Measurements from ENCODE around the gene RAP2C. TPM values are rescaled to one million over a fixed set of nuclear protein-coding genes. Genes with fewer than 3 reads are reported as not detected.

RAP2C gene
- total RNA-seq, 1 donor from 2014 or later = 48.8 TPM

GRCh38 chrX:132214518-132214917, 4.7 kb downstream of the RAP2C start:
- Mint-ChIP-seq H3K27me3 (no peaks in the 10 kb centered on the region), H3K9me3 (ENCODE audit: low read depth) (no peaks in the 10 kb centered on the region), H3K4me1 (ENCODE audit: low read depth) (peaks cover 43% of the 10 kb centered on the region), H3K27ac (no peak overlapping the region), H3K36me3 (ENCODE audit: insufficient read depth) (peaks cover 24% of the 10 kb centered on the region), H3K4me3 (ENCODE audit: low read depth) (peak overlapping the region; percentile 96)
- TF ChIP-seq CTCF (IDR thresholded peaks at IDR 0.05; ENCODE audit: unreplicated experiment) = no peak
- DNase-seq (ENCODE audit: low spot score, unreplicated experiment) = no peak

- DNase-seq (ENCODE audit: low spot score, unreplicated experiment) = no peak
- peaks cover 38% of the 10 kb centered on the region for H3K36me3 Mint-ChIP-seq (ENCODE audit: insufficient read depth)
- H3K27me3 Mint-ChIP-seq = no peaks in the 10 kb centered on the region
- H3K9me3 Mint-ChIP-seq (ENCODE audit: low read depth) = peaks cover 4% of the 10 kb centered on the region
- no peak overlapping the region for H3K27ac Mint-ChIP-seq
- peaks cover 37% of the 10 kb centered on the region for H3K4me1 Mint-ChIP-seq (ENCODE audit: low read depth)
- no peak for TF ChIP-seq CTCF (IDR thresholded peaks at IDR 0.05; ENCODE audit: unreplicated experiment)
- H3K4me3 Mint-ChIP-seq (ENCODE audit: low read depth) = no peak overlapping the region
These were observed 9.7 kb downstream of the RAP2C start for GRCh38 chrX:132209527-132209926.

- Mint-ChIP-seq H3K36me3 (ENCODE audit: insufficient read depth) (peaks cover 30% of the 10 kb centered on the region), H3K27ac (no peak overlapping the region), H3K4me3 (ENCODE audit: low read depth) (no peak overlapping the region), H3K4me1 (ENCODE audit: low read depth) (peaks cover 29% of the 10 kb centered on the region), H3K9me3 (ENCODE audit: low read depth) (peaks cover 4% of the 10 kb centered on the region), H3K27me3 (no peaks in the 10 kb centered on the region)
- TF ChIP-seq CTCF (IDR thresholded peaks at IDR 0.05; ENCODE audit: unreplicated experiment) = no peak
- DNase-seq (ENCODE audit: low spot score, unreplicated experiment) = no peak
These were observed 10.8 kb downstream of the RAP2C start for GRCh38 chrX:132208422-132208821.

- peaks cover 29% of the 10 kb centered on the region for H3K4me1 Mint-ChIP-seq (ENCODE audit: low read depth)
- peaks cover 4% of the 10 kb centered on the region for H3K9me3 Mint-ChIP-seq (ENCODE audit: low read depth)
- no peak for DNase-seq (ENCODE audit: low spot score, unreplicated experiment)
- H3K4me3 Mint-ChIP-seq (ENCODE audit: low read depth) = no peak overlapping the region
- H3K27me3 Mint-ChIP-seq = no peaks in the 10 kb centered on the region
- peaks cover 31% of the 10 kb centered on the region for H3K36me3 Mint-ChIP-seq (ENCODE audit: insufficient read depth)
- H3K27ac Mint-ChIP-seq = peak overlapping the region; percentile 77
- no peak for TF ChIP-seq CTCF (IDR thresholded peaks at IDR 0.05; ENCODE audit: unreplicated experiment)
These were observed 11.3 kb downstream of the RAP2C start for GRCh38 chrX:132207996-132208395.

- peaks cover 4% of the 10 kb centered on the region for H3K9me3 Mint-ChIP-seq (ENCODE audit: low read depth)
- no peak overlapping the region for H3K4me3 Mint-ChIP-seq (ENCODE audit: low read depth)
- no peak for DNase-seq (ENCODE audit: low spot score, unreplicated experiment)
- H3K27ac Mint-ChIP-seq = no peak overlapping the region
- TF ChIP-seq CTCF (IDR thresholded peaks at IDR 0.05; ENCODE audit: unreplicated experiment) = no peak
- H3K4me1 Mint-ChIP-seq (ENCODE audit: low read depth) = peaks cover 17% of the 10 kb centered on the region
- no peaks in the 10 kb centered on the region for H3K27me3 Mint-ChIP-seq
- H3K36me3 Mint-ChIP-seq (ENCODE audit: insufficient read depth) = peaks cover 22% of the 10 kb centered on the region
These were observed 13.0 kb downstream of the RAP2C start for GRCh38 chrX:132206259-132206658.
